GM20431 (cell line): ENCODE data around the gene COX8A.

Source experiments
- in situ Hi-C: fragments of 300-500 bp; cut with MseI, MboI; formaldehyde crosslinking; loops from one replicate; pipeline ENCODE4 v1.15.0; 2020; ENCODE audit warnings: low sequenced_read_pairs; ENCODE audit not compliant: unreplicated experiment

COX8A gene

DNA sequence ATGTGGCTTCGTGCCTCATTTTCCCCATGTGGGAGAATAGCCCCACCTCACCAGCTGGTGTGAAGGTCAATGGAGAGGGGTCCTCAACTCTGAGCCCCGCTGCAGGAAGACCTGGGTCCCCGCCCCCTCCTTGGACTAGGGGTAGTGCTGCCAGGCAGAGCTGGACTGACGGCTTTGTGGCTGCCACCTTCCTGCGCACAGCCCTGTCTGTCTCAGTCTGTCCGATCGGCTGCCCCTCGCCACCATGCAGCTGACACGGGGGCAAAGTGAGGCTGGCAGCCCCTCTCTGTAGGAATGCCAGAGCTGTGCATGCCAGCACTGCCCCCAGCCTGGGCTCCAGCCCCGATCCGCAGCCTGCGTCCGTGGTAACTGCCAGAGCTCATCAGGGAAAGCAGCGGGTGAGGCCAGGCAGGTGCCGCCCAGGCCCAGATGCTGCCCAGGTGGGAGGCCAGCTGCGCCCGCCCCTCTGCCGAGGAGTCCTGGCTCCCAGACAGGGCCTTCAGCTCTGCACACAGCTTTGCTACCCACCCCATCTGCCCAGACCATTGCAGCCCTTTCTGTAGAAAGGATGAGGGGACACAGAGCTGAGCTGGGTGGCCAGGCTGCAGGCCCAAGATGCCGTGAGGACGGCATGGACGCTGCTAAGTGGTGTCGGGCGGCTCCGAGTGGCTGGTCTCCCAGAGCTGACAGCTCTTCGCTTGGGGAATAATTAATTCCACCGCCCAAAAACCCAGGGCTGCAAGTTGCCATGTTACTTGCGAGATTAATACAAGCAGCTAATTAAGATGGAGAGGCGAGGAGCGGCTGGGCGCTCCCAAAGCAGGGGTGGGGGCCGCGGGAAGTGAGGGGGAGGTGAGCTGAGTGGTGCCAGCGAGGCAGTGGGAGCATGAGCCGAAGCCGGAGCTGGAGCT, 41.8 kb downstream of the COX8A start:
- in situ Hi-C loops: no loop called here

DNA sequence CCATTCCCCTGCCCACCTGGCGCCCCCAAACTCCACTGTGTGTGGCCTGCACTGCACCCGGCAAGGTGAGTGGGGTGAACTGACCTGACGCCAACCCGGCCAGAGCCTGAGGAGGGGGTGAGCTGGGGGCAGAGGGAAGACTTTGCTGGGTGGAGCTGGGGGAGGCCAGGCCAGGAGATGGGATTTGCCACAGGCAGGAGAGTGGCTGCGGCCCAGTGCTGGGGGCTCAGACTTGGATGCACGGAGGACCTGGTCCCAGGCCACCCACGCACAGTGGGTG, 43.5 kb downstream of the COX8A start:
- in situ Hi-C loops: no loop called here

DNA sequence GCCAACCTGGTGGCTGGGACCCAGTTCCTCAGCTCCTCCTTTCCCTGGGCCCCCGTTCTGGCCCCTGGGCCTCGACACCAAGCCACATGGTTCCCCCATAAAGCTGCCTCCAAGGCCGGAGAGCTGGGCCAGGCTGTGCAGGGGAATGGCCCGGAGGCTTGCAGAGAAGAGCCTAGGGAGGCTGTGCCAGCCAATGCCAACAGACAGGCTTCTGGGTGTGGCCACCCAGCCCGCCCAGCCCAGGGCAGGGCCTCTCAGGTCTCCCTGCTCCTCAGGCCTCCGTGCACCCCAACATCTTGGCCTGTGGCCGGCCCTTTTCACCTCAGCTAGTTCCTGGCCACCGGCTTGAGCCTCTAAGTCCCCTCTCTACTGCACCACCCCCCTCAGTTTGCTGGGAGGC, 43.9 kb downstream of the COX8A start:
- in situ Hi-C loops: no loop called here

DNA sequence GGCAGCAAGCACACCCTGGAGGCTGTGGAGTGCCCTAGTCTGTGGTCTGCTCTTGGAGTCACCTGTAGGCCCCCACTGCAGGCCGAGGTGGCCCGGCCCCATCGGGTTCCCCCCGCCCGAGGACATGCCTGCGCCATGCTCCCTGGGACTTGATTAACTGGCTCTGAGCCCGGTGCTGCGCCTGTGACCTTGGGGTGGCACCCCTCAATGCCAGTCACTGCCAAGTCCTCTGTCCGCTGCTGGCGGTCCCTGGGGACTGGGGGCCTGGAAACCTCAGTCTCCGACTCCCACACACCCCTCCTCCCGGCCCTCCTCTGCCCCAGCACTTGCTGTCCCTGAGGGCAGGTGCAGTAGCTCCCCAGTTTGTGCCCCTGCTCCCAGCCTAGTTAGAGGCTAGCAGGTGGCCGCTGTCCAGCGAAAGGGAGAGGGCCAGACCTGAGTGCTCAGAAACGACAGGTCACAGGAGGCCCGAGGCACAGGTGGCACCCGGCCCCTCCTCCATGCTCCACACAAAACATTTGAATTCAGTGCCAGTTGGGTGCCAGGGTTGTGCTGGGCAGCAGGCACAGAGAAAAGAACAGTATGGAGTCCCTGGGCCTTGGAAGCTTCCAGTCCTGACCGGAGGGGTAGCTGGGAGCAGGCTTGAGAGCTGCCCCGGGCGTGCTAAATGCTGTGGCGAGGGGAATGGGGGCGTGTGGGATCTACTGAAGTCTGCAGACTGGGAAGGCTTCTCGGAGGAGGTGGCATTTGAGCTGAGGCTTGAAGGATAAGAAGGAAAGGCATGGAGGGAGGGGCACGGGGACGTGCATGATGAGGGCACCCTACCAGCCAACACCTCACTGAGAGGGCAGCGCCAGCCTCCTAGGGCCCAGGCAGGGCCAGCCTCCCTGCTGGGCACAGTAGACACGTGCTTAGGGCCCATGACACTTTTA, 45.0 kb downstream of the COX8A start:
- in situ Hi-C loops: no loop called here

DNA sequence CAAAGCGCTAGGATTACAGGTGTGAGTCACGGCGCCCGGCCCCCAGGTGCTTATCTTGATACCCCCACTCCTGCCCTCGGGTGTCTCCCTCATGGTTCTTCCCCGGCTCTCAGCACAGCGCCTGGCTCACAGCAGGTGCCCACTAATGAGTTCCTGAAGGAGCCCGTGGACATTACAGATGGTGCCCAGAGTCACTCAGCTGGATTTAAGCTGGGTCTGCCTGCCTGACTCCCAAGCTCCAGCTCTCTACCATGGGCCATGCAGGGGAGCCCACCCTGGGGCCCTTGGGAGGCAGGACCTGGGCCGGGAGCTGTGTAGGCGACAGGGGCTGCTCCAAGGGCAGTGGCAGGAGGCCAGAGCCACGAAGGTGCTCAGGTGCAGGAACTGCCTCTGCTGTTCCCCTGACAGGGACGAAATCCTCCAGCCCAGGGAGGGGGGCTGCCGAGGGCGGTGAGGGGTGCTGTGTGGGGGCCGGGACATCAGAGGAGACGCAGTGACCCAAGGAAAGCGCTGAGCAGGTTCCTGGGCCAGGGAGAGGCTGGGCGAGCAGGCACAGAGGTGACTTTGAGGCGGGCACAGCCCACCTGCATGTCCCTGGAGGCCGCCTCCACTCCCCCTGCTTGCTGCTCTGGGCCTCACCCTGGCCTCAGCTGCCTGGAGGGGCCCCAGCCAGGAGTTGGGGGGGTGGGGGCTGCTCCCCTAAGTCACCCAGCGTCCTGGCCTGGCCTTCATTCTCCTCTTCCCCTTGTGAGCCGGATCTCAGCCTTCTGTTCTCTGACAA, 46.7 kb downstream of the COX8A start:
- in situ Hi-C loops: no loop called here

DNA sequence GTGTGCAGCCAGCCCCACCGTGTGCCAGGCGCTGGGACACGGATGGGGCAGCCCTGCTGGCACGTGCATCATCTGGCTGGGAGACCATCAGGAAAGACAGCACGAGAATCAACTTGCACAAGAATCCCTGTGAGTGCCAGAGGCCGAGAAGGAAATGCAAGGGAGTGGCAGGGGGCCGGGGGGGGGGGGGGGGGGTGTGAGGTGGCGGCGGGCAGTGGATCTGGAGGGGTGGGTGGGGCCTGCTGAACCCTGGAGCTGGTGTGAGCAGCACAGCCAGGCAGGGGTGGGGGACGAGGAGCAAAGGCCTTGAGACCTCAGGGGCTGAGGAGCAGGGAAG, 47.3 kb downstream of the COX8A start:
- in situ Hi-C loops: no loop called here

DNA sequence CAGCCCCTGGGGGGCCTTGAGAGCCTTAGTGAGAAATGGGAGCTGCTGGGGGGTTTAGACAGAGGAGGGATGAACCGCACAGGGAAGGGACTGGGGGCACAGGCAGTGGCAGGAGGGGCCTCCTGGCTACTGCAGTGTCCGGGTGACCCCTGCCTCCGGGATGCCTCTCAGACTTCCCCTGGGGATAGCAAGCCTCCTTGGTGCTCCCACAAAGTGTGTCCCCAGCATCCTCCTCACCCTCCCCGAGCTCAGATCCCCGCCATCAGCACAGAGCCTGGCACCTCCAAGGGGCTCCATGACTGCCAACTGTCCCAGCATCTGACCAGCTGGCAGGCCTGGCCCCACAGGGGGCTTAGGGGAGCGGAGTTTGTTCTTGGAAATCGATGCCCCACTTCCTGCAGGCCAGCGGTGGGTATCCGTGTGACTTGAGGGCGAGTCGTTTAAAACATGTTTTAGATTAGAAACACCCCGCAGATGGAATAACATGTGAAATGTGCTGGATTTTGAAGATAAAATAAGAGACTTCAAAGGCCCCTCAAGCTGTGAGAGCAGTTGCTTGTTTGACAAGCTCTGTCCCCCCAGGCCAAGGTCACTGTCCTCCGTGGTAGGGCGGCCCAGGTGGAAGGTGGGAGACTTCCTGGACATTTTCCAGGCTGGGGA, 47.8 kb downstream of the COX8A start:
- in situ Hi-C loops: no loop called here

DNA sequence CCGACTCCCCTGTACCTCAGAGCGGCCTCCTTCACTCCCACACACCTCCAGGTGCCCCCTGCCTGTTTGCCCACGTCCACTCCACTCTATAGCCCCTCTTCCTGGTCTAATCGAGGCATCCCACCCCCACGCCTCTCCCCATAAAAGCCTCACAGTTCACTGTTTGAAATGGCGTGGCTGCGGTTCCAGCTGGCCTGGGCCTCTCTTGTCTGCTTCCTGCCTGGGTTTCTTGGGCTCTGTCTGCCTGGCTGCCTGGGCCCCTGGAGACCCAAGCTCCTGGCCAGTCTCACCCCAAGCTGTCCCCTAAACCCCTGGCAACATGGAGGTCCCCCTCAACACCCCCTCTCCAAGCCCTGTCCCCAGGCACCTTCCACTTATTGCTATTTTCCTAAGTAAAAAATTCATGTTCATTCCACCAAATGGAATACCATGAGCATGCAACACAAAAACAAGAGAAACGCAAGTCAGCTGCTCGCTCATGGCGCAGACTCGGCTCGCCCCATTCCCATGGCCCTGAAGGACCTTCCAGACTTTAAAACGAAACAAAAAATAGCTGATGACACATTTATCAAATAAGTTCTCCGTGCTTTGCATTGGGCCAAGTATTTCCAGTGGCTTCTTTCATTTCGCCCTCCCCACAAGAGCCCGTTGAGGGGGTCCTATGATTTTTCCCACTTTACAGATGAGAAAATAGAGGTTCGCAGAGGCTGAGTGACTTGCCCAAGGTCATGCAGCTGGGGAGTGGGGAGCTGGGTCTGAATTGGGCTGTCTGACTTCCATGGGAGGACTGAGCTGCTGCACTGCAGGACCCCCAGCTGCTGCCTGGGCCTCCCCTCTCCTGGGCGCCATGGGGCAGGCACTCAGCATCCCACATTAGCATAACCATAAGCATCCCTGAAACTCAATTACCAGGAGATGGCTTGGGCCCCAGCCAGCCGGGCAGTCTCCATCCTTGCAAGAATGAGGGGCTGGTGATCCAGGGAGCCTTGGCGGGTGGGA, 49.6 kb downstream of the COX8A start:
- in situ Hi-C loops: no loop called here

DNA sequence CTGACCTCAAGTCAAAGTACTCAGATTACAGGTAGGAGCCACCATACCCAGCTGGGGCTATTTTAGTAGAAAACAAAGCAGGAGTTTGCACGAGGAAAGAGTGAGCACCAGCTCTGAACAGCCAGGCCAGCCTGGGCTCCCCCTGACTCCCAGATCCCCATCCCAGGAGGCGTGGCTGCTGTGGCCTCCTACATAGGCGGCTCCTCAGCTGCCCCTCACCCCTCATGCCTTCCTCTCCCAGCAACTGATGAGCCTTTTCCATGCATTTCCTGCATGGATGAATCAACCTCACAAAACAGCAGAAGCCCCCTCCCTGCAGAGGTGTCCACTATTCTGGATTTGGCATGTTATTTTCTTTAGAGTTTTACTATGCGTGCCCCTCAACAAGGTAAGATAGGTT, 50.8 kb downstream of the COX8A start:
- in situ Hi-C loops: no loop called here
